K562 (cell line): ENCODE measurements around the gene AKAP7. TPM values are rescaled to one million over a fixed set of nuclear protein-coding genes. Genes with fewer than 3 reads are reported as not detected.

Experiments used
- ATAC-seq: fragments of 200-7000 bp; cut with Tn5 transposase; 3 replicates; pipeline ENCODE4 v1.9.1; 2020; ENCODE audit warnings: moderate library complexity
- BruUV-seq: library from RNA; stranded (reverse); fragments of 400-500 nt; replicated peaks from 2 replicates; lab custom pipeline; 2021; lab: Mats Ljungman, UMichigan
- CTCF ChIA-PET: fragments of 300-600 bp; formaldehyde crosslinking; extraction: SDS; loops from one replicate; lab custom pipeline; 2021; ENCODE audit warnings: low intra/inter-chr PET ratio; lab: Yijun Ruan, JAX
- POLR2A ChIA-PET: fragments of 300-600, 350-650 bp; sonication (Branson Sonifier 250); formaldehyde crosslinking; extraction: SDS; loops from one replicate; lab custom pipeline; 2021; ENCODE audit warnings: antibody characterized with exemption, inconsistent platforms; lab: Yijun Ruan, JAX
- DNase-seq, 4 experiments: peaks; one replicate each; pipeline versions ENCODE4 v3.0.0 to v3.0.0-alpha.2; 2011 to 2018; ENCODE audit warnings: low spot score in 3 of 4, mixed read lengths in 3 of 4; ENCODE audit errors: extremely low read depth in 1 of 4
- FAIRE-seq: peaks from 2 replicates; lab custom pipeline; 2011; peaks lifted over from hg19 to GRCh38; lab: Jason Lieb, UNC
- H2AFZ ChIP-seq: 2 replicates; pipeline ENCODE4 v1.6.0; 2011; ENCODE audit warnings: low read depth, low read length, control low read depth, inconsistent platforms
- H3K27ac ChIP-seq: fragments of 200-600 bp; 3 replicates; pipeline ENCODE4 v1.8.0; 2011; ENCODE audit warnings: low read depth, mild to moderate bottlenecking, control low read depth, inconsistent platforms, low read length, moderate library complexity, mixed read lengths; ENCODE audit errors: extremely low read depth
- H3K27me3 ChIP-seq, 2 experiments: fragments of 300-600 bp in 1 of 2; 2 replicates in 1 of 2; 3 replicates in 1 of 2; pipeline versions ENCODE4 v1.6.0 to v1.8.0; 2011; ENCODE audit warnings: inconsistent platforms in 2 of 2, low read length in 2 of 2, mild to moderate bottlenecking in 1 of 2, mixed read lengths in 1 of 2, moderate library complexity in 1 of 2; ENCODE audit not compliant: control insufficient read depth in 2 of 2, insufficient read depth in 2 of 2
- H3K36me3 ChIP-seq: fragments of 300-600 bp; 3 replicates; pipeline ENCODE4 v1.8.0; 2011; ENCODE audit warnings: mild to moderate bottlenecking, low read length, inconsistent platforms; ENCODE audit not compliant: control insufficient read depth, insufficient read depth
- H3K4me1 ChIP-seq, 2 experiments: fragments of 200-600 bp in 1 of 2; replicated peaks in 1 of 2; 2 replicates in 1 of 2; 3 replicates in 1 of 2; pipeline versions ENCODE4 v1.5.1 to v1.8.0; 2011; ENCODE audit warnings: inconsistent platforms in 2 of 2, low read length in 2 of 2, mild to moderate bottlenecking in 1 of 2, mixed read lengths in 1 of 2, moderate library complexity in 1 of 2; ENCODE audit not compliant: control insufficient read depth in 2 of 2, insufficient read depth in 2 of 2
- H3K4me2 ChIP-seq: 2 replicates; pipeline ENCODE4 v1.6.1; 2011; ENCODE audit warnings: low read length, control low read depth, inconsistent platforms, mixed read lengths; ENCODE audit not compliant: insufficient read depth
- H3K4me3 ChIP-seq: fragments of 200-600 bp; sonication (generic), shearing (Covaris generic); 2 replicates; pipeline ENCODE4 v1.5.1; 2016; ENCODE audit warnings: control low read depth, inconsistent platforms
- H3K79me2 ChIP-seq: fragments of 200-600 bp; 3 replicates; pipeline ENCODE4 v1.8.0; 2011; ENCODE audit warnings: low read length, inconsistent platforms; ENCODE audit not compliant: control insufficient read depth, insufficient read depth
- H3K9ac ChIP-seq, 2 experiments: 2 replicates each; pipeline versions ENCODE4 v1.6.0 to v1.6.1; 2011; ENCODE audit warnings: low read depth in 2 of 2, low read length in 2 of 2, control low read depth in 1 of 2, inconsistent platforms in 1 of 2, mild to moderate bottlenecking in 1 of 2, mixed read lengths in 1 of 2; ENCODE audit not compliant: insufficient read depth in 1 of 2
- H3K9me1 ChIP-seq: one replicate; pipeline ENCODE4 v1.6.0; 2011; ENCODE audit warnings: inconsistent platforms, mild to moderate bottlenecking, low read length, moderate library complexity; ENCODE audit not compliant: control insufficient read depth, insufficient read depth
- H3K9me3 ChIP-seq: replicated peaks from 2 replicates; pipeline ENCODE4 v1.5.1; 2011; ENCODE audit warnings: low read depth, low read length, inconsistent platforms; ENCODE audit not compliant: control insufficient read depth, insufficient read depth
- H4K20me1 ChIP-seq: replicated peaks from 2 replicates; pipeline ENCODE4 v1.6.1; 2011; ENCODE audit warnings: low read length, inconsistent platforms, mixed read lengths; ENCODE audit not compliant: control insufficient read depth, insufficient read depth
- CREB1 ChIP-seq, 2 experiments: sonication (generic) in 1 of 2; formaldehyde crosslinking in 1 of 2; IDR thresholded peaks; 2 replicates each; pipeline versions ENCODE4 v1.6.1 to v1.8.0; 2012 to 2022; ENCODE audit warnings: inconsistent platforms in 1 of 2, mild to moderate bottlenecking in 1 of 2, missing genetic modification reagents in 1 of 2, moderate library complexity in 1 of 2
- CREB3L1 ChIP-seq: fragments of 450-650 bp; IDR thresholded peaks from 2 replicates; pipeline ENCODE4 v1.6.1; 2014; ENCODE audit warnings: low read depth, mild to moderate bottlenecking, moderate library complexity, borderline replicate concordance
- CREM ChIP-seq: IDR thresholded peaks from 2 replicates; pipeline ENCODE4 v1.6.1; 2014; ENCODE audit warnings: antibody characterized with exemption, low read depth
- ETV5 ChIP-seq: sonication (generic); formaldehyde crosslinking; IDR thresholded peaks from 2 replicates; pipeline ENCODE4 v1.4.0; 2020; ENCODE audit warnings: low read depth, mild to moderate bottlenecking, missing genetic modification reagents
- SNRNP70 ChIP-seq: fragments of 200-400 bp; formaldehyde crosslinking; optimal IDR thresholded peaks from 2 replicates; pipeline ENCODE3; 2017; ENCODE audit warnings: low read depth, low read length
- TCF7L2 ChIP-seq: fragments of 150-350 bp; IDR thresholded peaks from 2 replicates; pipeline ENCODE4 v1.6.1; 2016; ENCODE audit warnings: low read depth, mild to moderate bottlenecking, low read length, moderate library complexity
- THAP7 ChIP-seq: fragments of 250-450 bp; sonication (Bioruptor Pico); IDR thresholded peaks from 2 replicates; pipeline ENCODE4 v1.5.0; 2021
- TOE1 ChIP-seq, 2 experiments: fragments of 450-650 bp in 1 of 2; sonication (generic) in 1 of 2; formaldehyde crosslinking in 1 of 2; IDR thresholded peaks; 2 replicates each; pipeline versions ENCODE4 v1.7.1 to v1.8.0; 2016 to 2022; ENCODE audit warnings: borderline replicate concordance in 2 of 2, mild to moderate bottlenecking in 2 of 2, antibody characterized with exemption in 1 of 2, inconsistent platforms in 1 of 2, low read depth in 1 of 2, missing genetic modification reagents in 1 of 2, moderate library complexity in 1 of 2
- WGBS: fragments of 100-300 bp; shearing (Covaris generic); methylation state at CpG from one replicate; pipeline ENCODE4 v1.1.6; 2016; ENCODE audit warnings: low coverage, mixed read lengths; ENCODE audit not compliant: insufficient coverage; ENCODE audit errors: missing lambda C conversion rate; 5-methylcytosine and 5-hydroxymethylcytosine counted together
- in situ Hi-C: fragments of 300-500 bp; cut with MboI; formaldehyde crosslinking; loops from 4 replicates; pipeline ENCODE4 v1.15.0; 2018; ENCODE audit warnings: inconsistent platforms, mixed read lengths
- intact Hi-C: fragments of 100-400 bp; cut with micrococcal nuclease; formaldehyde crosslinking; loops from 2 replicates; pipeline ENCODE4 v1.14.2; 2022
- polyA plus RNA-seq, 8 experiments: library from polyadenylated mRNA; depleted of rRNA in 4 of 8; stranded (reverse) in 5 of 8; unstranded in 3 of 8; fragments of >200 nt; fragmentation: Nextera tagmentation in 2 of 8; fragmentation: Illumina TruSeq in 1 of 8; extraction: Ambion mirVana in 2 of 8; extraction: Trizol in 1 of 8; gene quantifications; 2 replicates each; pipeline versions ENCODE4 v1.2.1 to v1.2.3, GENCODE V29; 2011 to 2014; ENCODE audit warnings: inconsistent platforms in 1 of 8, missing spikeins in 1 of 8
- total RNA-seq, 7 experiments: library from RNA; depleted of rRNA in 6 of 7; stranded (reverse); fragments of >200 nt in 6 of 7; fragmentation: Illumina TruSeq in 2 of 7; extraction: Trizol in 2 of 7; gene quantifications; 2 replicates each; pipeline versions ENCODE4 v1.2.1 to v1.2.3, GENCODE V29; 2011 to 2021; ENCODE audit warnings: low replicate concordance in 1 of 7
- TF ChIP-seq, protein P1 (sequence below), 2 experiments: fragments of 450-650 bp in 1 of 2; sonication (generic) in 1 of 2; formaldehyde crosslinking in 1 of 2; IDR thresholded peaks; 2 replicates each; pipeline versions ENCODE4 v1.7.1 to v1.9.0; 2016 to 2022; ENCODE audit warnings: inconsistent platforms in 1 of 2, mild to moderate bottlenecking in 1 of 2, missing genetic modification reagents in 1 of 2

Gene AKAP7
- total and polyA plus RNA-seq, 9 of the 15 experiments (the other 6 are each of a cell fraction or from before 2014, with no cell fraction given) = 0.82 to 2.6 (median 1.6) TPM

DNA sequence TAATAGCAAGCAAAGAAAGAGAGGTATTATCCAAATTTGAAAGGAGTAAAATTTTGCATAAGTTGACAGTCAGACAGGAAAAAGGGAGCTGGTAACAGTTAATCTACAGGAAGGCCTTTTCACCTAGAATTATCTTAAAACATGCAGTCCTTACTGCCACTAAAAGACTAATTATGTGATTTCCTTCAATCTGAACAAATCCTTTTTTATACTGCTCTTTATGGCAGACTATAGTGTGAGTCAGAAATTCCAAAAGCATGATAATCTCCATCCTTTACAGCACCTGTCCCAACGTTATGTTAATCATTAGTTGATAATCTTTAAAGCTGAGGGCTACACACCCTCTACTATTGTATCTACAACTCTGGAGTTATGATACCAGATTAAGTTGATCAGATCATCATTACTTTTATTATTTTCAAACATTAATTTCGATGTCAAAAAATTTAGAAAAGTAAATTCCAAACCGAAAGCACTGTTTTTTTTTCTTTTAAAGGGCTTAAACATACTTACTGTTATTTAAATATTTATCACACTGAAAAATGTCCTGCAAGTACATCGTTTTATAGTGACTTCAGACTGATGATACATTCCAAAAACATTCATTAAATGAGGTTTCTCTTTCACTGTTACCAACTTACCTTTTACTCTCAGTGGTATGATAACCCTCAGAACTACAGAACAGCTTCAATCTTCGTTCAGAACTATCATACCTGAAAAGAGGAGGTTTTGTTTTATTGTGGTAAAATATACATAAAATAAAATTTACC is 33.2 kb upstream of the AKAP7 start:
- H3K27ac ChIP-seq = no peak overlapping the region
- no peaks in the 10 kb centered on the region for H3K9me1 ChIP-seq
- H3K79me2 ChIP-seq = no peaks in the 10 kb centered on the region
- no peak overlapping the region for H3K4me3 ChIP-seq
- no peaks in the 10 kb centered on the region for H3K9me3 ChIP-seq
- H3K9ac ChIP-seq = no peak overlapping the region
- no peak overlapping the region for H2AFZ ChIP-seq
- CTCF ChIA-PET = no interaction called here
- no TSS peak for BruUV-seq
- intact Hi-C loops (no loop called here), in situ Hi-C loops (no loop called here)
- no peak for FAIRE-seq
- POLR2A ChIA-PET = no interaction called here
- no peaks in the 10 kb centered on the region for H3K36me3 ChIP-seq
- DNase-seq = no peak
- no peaks in the 10 kb centered on the region for H3K27me3 ChIP-seq
- H4K20me1 ChIP-seq = no peaks in the 10 kb centered on the region
- WGBS = 5% methylated on average over 5 of the region's 5 CpGs
- no peak overlapping the region for H3K4me2 ChIP-seq
- H3K4me1 ChIP-seq = no peaks in the 10 kb centered on the region
- ATAC-seq = no peak
- TF ChIP-seq SNRNP70 (no peak), ETV5 (no peak), TCF7L2 (no peak), THAP7 (no peak), CREB1 (IDR thresholded peaks at IDR 0.05) (no peak), CREB1 (CRISPR knock-in tag; IDR thresholded peaks at IDR 0.05) (no peak), CREB3L1 (no peak), TOE1 (IDR thresholded peaks at IDR 0.05; ENCODE audit: borderline replicate concordance) (no peak), TOE1 (CRISPR knock-in tag; IDR thresholded peaks at IDR 0.05; ENCODE audit: borderline replicate concordance, low read depth) (no peak), CREM (no peak)
- TF ChIP-seq, protein P1, sequence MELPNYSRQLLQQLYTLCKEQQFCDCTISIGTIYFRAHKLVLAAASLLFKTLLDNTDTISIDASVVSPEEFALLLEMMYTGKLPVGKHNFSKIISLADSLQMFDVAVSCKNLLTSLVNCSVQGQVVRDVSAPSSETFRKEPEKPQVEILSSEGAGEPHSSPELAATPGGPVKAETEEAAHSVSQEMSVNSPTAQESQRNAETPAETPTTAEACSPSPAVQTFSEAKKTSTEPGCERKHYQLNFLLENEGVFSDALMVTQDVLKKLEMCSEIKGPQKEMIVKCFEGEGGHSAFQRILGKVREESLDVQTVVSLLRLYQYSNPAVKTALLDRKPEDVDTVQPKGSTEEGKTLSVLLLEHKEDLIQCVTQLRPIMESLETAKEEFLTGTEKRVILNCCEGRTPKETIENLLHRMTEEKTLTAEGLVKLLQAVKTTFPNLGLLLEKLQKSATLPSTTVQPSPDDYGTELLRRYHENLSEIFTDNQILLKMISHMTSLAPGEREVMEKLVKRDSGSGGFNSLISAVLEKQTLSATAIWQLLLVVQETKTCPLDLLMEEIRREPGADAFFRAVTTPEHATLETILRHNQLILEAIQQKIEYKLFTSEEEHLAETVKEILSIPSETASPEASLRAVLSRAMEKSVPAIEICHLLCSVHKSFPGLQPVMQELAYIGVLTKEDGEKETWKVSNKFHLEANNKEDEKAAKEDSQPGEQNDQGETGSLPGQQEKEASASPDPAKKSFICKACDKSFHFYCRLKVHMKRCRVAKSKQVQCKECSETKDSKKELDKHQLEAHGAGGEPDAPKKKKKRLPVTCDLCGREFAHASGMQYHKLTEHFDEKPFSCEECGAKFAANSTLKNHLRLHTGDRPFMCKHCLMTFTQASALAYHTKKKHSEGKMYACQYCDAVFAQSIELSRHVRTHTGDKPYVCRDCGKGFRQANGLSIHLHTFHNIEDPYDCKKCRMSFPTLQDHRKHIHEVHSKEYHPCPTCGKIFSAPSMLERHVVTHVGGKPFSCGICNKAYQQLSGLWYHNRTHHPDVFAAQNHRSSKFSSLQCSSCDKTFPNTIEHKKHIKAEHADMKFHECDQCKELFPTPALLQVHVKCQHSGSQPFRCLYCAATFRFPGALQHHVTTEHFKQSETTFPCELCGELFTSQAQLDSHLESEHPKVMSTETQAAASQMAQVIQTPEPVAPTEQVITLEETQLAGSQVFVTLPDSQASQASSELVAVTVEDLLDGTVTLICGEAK (IDR thresholded peaks at IDR 0.05) = no peak
- TF ChIP-seq, protein P1 (CRISPR knock-in tag; IDR thresholded peaks at IDR 0.05) = no peak
